Putamen (tissue), 1 donor: Measurements from ENCODE around the gene ADGRB2.
A peak's percentile ranks its signal among the peaks of the same experiment; 100 is the strongest.
"Not testable (repeated sequence)": the region's sequence is repeated elsewhere in the genome, so short reads cannot be mapped to it uniquely, and the experiment has no call there.

Experiments
- DNase-seq: peaks from one replicate; pipeline ENCODE4 v3.0.0-alpha.2; 2016; ENCODE audit warnings: low spot score

Gene ADGRB2

GRCh38 chr1:31727195-31727594 is 36.9 kb downstream of the ADGRB2 start:
- no peak for DNase-seq

- no peak for DNase-seq
Measured at GRCh38 chr1:31726715-31727114, 37.4 kb downstream of the ADGRB2 start.

- DNase-seq = no peak
Measured at GRCh38 chr1:31725777-31726535, 38.2 kb downstream of the ADGRB2 start.

DNA sequence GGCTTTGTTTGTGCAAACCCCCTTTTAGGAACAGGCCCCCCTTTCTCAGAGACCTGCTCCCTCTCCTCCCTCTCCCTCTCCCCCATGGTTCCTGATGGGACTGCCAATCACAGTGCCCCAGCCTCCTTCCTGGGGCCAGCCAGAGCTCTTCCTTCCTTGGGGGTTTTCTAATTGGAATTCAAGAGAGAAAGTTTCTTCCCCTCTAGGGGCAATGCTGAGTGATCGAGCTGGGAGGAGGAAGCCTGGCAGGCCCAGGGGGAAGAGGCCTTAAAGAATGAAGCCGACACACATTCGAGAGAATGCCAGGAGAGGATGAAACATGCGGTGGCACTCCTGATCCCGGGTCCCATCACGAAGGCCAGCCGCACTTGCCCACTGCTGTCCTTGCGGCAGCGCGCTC is 39.0 kb downstream of the ADGRB2 start:
- no peak for DNase-seq

GRCh38 chr1:31723828-31724359 is 40.2 kb downstream of the ADGRB2 start:
- DNase-seq = peak; percentile 69

DNA sequence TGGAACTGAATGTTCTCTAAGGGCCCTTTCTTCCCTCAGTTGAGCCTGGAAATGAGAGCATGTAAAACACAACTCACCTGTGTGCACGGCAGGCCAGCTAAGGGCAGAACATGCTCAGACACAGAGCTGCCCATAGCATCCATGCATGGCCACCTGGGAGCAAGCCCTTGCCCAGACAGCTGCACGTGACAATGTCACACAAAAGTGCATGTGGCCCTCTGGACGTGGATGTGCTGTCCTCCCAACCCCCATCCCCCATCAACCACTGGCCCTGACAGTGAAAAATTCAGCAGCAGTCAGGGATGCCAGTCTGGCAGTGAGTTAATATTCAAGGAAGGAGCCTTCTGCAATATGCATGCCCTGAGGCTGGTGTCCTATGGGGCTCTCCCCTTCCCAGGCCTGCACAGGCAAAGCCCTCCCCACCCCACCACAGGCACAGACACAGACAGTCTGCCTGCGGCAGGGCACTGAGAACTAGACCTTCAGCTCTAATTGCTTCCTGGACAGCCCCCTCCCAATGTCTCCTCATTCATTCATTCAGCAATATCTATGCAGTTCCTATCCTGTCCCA is 45.7 kb downstream of the ADGRB2 start:
- no peak for DNase-seq

DNA sequence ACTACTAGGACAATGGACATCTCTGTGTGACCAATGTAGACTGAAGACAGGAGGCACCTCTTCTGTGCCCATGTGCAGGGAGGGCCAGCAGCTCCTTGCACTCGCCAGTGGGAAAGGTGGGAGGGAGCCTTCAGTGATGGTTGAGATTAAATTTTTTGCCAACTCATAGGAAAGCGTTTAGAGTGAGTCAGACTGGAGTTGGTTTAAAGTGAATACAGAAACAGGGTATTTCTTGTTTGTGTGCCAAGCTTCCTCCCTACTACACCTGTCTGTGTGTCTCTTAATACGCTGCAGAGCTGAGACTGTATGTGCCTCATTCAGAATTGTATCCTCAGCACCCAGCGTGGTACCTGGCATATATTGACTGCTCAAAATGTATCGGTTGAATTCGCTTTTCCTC is 46.8 kb downstream of the ADGRB2 start:
- no peak for DNase-seq

- no peak for DNase-seq
Measured at GRCh38 chr1:31715873-31716220, 48.3 kb downstream of the ADGRB2 start.

GRCh38 chr1:31715087-31715872 is 48.9 kb downstream of the ADGRB2 start:
- DNase-seq = peak; percentile 77

- DNase-seq = no peak
Measured at GRCh38 chr1:31714442-31715086, 49.6 kb downstream of the ADGRB2 start.

DNA sequence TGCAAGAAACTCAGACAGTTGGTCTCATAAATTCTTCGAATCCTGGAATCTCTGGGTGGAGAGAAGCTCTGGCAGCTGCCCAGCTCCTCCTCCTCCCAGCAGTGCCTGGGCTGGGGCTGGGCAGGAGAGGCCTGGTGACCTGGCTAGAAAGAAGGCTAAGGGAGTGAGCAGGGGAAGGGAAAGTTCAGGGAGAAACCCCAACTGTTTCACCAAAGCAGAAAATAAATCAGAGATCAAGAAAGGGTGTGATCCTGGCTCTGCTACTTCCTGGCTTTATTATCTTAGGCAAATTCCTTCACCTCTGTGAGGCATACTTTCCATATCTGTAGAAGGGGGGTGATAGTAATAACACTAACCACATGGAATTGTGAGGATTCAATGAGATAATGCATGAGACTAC is 51.5 kb downstream of the ADGRB2 start:
- no peak for DNase-seq

DNA sequence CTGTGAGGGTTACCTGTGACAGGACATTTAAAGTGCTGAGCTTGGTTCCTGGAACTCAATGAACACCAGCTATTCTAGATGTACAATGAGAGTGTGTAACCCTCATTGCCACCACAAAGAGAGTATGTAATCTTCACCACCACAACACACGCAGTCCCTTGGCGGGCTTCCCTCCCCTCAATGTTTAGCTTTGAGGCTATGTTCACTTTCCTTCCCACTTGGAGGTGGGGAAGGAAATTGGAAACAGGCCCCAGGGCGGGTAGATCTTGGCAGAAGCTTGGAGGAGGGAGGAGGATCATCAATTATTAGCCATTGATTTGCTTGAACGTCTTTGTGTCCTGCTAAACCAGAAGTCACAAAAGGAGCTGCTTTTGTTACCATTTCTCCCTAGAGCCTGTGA is 52.1 kb downstream of the ADGRB2 start:
- DNase-seq = no peak

GRCh38 chr1:31708324-31708723 is 55.8 kb downstream of the ADGRB2 start:
- no peak for DNase-seq

GRCh38 chr1:31707711-31708110 is 56.4 kb downstream of the ADGRB2 start:
- DNase-seq = no peak

GRCh38 chr1:31707059-31707600 is 57.0 kb downstream of the ADGRB2 start:
- DNase-seq = not testable (repeated sequence)

DNA sequence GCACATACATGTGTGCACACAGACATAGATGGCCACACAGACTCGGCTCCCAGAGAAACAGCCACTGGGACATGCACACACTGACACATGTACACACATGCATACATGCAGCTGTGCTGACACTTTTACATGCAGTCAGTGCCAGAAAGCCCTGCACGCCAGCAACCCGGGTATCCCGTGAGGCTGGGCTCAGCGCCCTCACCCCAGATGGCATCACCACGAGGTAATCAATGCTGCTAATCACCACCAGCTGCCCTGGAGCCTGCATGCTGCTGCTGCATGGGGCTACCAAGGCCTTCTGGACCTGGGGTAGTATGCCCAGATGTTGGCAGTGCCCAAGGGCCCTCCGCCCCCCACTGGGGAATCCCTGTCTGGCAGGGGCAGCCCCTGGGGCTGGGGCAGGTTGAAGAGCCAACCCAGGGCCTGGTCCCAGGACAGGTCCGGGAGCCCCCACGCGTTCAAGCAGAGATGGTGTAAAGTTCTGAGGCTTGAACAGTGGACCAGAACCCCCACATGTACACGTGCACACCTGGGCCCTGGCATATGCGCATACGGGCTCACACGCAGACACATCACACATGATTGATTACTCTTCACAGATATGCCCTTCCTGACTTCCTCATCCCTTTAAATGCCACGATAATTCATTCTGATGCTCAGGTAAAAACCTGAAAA is 57.6 kb downstream of the ADGRB2 start:
- DNase-seq = no peak

DNA sequence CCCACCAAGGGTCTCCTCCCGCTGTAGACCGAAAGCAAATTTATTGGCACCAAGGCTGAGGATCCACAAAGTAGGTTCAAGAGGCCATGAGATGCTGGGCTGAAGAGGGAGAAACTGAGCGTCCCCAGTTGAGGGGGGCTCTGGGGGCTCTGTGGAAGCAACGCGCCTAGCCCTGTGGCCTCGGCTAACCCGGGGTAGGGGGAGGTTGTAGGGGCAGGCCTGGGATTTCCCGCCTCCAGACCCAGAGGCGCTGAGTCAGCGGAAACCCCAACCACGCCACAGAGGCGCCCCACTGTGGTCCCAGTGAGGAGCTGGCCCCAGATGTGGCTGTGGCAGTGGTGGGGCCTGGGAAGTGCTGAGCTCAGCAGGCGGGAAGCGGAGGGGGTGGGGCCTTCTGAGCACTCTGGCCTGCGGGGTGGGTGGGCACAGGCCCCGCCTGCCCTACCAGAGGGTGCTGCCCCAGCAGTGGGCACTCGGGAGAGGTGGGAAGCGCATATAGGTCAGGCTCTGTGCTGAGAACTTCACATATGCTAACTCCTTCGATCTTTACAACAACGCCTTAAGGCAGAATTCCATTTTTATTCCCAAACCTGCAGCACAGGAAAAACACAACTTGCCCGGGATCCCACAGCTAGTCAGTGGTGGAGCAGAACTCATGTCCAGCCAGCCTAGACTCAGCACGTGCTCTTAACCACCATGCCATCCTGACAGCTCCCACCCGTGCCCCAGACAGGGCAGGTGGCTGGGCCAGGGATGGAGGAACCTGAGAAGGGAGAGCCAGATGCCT is 58.9 kb downstream of the ADGRB2 start:
- peak; percentile 62 for DNase-seq

- DNase-seq = no peak
Measured at GRCh38 chr1:31704271-31705079, 59.7 kb downstream of the ADGRB2 start.

DNA sequence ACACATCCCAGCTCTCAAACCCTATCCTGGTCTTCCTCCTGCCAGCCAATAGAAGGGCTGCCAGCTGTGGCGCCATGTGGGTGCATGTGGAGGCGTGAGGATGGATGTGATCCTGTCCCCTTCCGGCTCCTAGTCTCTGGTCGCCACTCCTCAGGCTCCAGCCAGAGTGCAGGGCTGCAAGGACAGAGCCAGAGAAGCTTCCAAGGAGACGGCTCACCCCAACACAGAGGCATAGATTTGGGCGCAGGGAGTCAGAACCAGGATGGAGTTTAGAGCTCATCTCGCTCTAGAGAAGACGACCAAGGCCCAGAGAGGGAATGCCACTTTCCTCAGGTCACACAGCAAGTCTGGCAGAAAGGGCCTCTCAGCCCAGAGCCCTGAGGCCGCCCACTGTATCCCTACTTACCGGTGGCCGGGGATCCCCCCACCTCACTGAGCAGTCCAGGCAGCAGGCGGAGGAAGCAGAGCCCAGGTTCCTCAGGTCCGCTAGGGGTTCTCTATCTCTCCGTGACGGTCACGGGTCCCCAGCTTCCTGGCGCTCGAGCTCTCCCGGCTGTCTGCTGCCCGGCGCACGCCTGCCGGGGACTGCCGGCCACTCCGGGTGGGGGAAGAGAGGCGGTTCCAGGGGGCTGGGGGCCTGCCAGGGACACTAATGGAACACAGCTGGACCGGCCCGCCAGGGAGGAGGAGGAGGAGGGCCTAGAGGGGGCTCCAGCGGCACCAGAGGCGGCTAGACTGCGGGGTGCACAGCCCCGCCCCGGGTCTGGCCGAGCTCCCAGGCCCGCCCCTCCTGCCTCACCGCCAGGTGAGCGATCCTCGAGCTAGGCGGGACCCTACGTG is 60.5 kb downstream of the ADGRB2 start, which contains the start of gene COL16A1:
TSS of gene COL16A1 (minus strand) at position 587 of the 840 bp plus-strand sequence. CDS start 1,824 bp downstream, outside the sequence.
- DNase-seq = peak; percentile 59
